ENCODE data around the gene SIRT5.

The SIRT5 gene

GRCh38 chr6:13574571-13575376 lies at the start of gene SIRT5:
TSS of gene SIRT5 (plus strand) at chr6:13574601. CDS start at chr6:13584111, 9,510 bp downstream.
- peak in 57 of 58 donors; percentile 30 to 84 (median 66) for DNase-seq

GRCh38 chr6:13524801-13525508 lies 49.4 kb upstream of the SIRT5 start:
- DNase-seq: no peak

- no peak for DNase-seq
Observed at GRCh38 chr6:13526357-13526726, 48.1 kb upstream of the SIRT5 start.

- peak in 10 of 58 donors; percentile 1 to 29 (median 9) for DNase-seq
Observed at GRCh38 chr6:13526727-13527670, 47.4 kb upstream of the SIRT5 start.

- no peak for DNase-seq
Observed at GRCh38 chr6:13527671-13528056, 46.7 kb upstream of the SIRT5 start.

- no peak for DNase-seq
Observed at GRCh38 chr6:13528232-13528631, 46.2 kb upstream of the SIRT5 start.

GRCh38 chr6:13528777-13529343 lies 45.5 kb upstream of the SIRT5 start:
- DNase-seq: peak in 23 of 58 donors; percentile 2 to 47 (median 12)

- DNase-seq: no peak
Observed at GRCh38 chr6:13531956-13532355, 42.4 kb upstream of the SIRT5 start.

GRCh38 chr6:13534536-13534935 lies 39.9 kb upstream of the SIRT5 start:
- DNase-seq: no peak

GRCh38 chr6:13535306-13535705 lies 39.1 kb upstream of the SIRT5 start:
- no peak for DNase-seq

GRCh38 chr6:13536796-13537526 lies 37.4 kb upstream of the SIRT5 start:
- no peak for DNase-seq

GRCh38 chr6:13537527-13537897 lies 36.9 kb upstream of the SIRT5 start:
- DNase-seq: no peak

- DNase-seq: peak in 1 of 58 donors; percentile 2
Observed at GRCh38 chr6:13538084-13538483, 36.3 kb upstream of the SIRT5 start.

- no peak for DNase-seq
Observed at GRCh38 chr6:13538600-13538999, 35.8 kb upstream of the SIRT5 start.

- DNase-seq: no peak
Observed at GRCh38 chr6:13539572-13539971, 34.8 kb upstream of the SIRT5 start.

- DNase-seq: no peak
Observed at GRCh38 chr6:13541496-13541895, 32.9 kb upstream of the SIRT5 start.

- no peak for DNase-seq
Observed at GRCh38 chr6:13544454-13545186, 29.8 kb upstream of the SIRT5 start.

GRCh38 chr6:13545885-13546284 lies 28.5 kb upstream of the SIRT5 start:
- DNase-seq: no peak

GRCh38 chr6:13548500-13549210 lies 25.7 kb upstream of the SIRT5 start:
- no peak for DNase-seq
